ENCODE data around the gene NECAB2.

NECAB2 gene

GRCh38 chr16:83967091-83967490, 953 bp upstream of the NECAB2 start:
- no peak for DNase-seq

- no peak for DNase-seq
Observed at GRCh38 chr16:83968306-83968851, 335 bp downstream of the NECAB2 start.

GRCh38 chr16:83968891-83969649, 1.0 kb downstream of the NECAB2 start:
- no peak for DNase-seq

- DNase-seq: no peak
Observed at GRCh38 chr16:83969771-83970429, 1.9 kb downstream of the NECAB2 start.

GRCh38 chr16:83970430-83970815, 2.4 kb downstream of the NECAB2 start:
- no peak for DNase-seq

- DNase-seq: no peak
Observed at GRCh38 chr16:83971165-83972130, 3.4 kb downstream of the NECAB2 start.

- no peak for DNase-seq
Observed at GRCh38 chr16:83972256-83973008, 4.4 kb downstream of the NECAB2 start.

GRCh38 chr16:83973077-83973476, 5.0 kb downstream of the NECAB2 start:
- DNase-seq: no peak

- no peak for DNase-seq
Observed at GRCh38 chr16:83973581-83974385, 5.7 kb downstream of the NECAB2 start.

GRCh38 chr16:83974475-83974874, 6.4 kb downstream of the NECAB2 start:
- no peak for DNase-seq

- DNase-seq: no peak
Observed at GRCh38 chr16:83975590-83976260, 7.7 kb downstream of the NECAB2 start.

GRCh38 chr16:83977056-83977815, 9.2 kb downstream of the NECAB2 start:
- no peak for DNase-seq

GRCh38 chr16:83978401-83978904, 10.4 kb downstream of the NECAB2 start:
- DNase-seq: no peak

- DNase-seq: no peak
Observed at GRCh38 chr16:83979441-83979840, 11.4 kb downstream of the NECAB2 start.

GRCh38 chr16:83980794-83981193, 12.8 kb downstream of the NECAB2 start:
- no peak for DNase-seq

GRCh38 chr16:83981799-83982198, 13.8 kb downstream of the NECAB2 start:
- no peak for DNase-seq

- DNase-seq: no peak
Observed at GRCh38 chr16:83983491-83983890, 15.4 kb downstream of the NECAB2 start.

GRCh38 chr16:83989300-83989699, 21.3 kb downstream of the NECAB2 start:
- no peak for DNase-seq

- DNase-seq: no peak
Observed at GRCh38 chr16:83990492-83990891, 22.4 kb downstream of the NECAB2 start.

- peak; percentile 39 for DNase-seq
Observed at GRCh38 chr16:83992624-83993023, 24.6 kb downstream of the NECAB2 start.

Data from fibroblast of skin of abdomen (primary cell).